SK-N-MC (cell line): ENCODE results near the gene COLEC11.

ENCODE experiments used
- DNase-seq: peaks from one replicate; pipeline ENCODE4 v3.0.0-alpha.2; 2011; ENCODE audit warnings: low read depth, low spot score
- H3K27ac ChIP-seq: fragments of 200-600 bp; sonication (generic); 2 replicates; pipeline ENCODE4 v1.5.1; 2016; ENCODE audit warnings: mixed run types
- H3K36me3 ChIP-seq: fragments of 200-600 bp; sonication (generic); 2 replicates; pipeline ENCODE4 v1.6.1; 2017; ENCODE audit warnings: antibody characterized with exemption, low read length, mixed read lengths; ENCODE audit not compliant: insufficient read depth
- H3K4me3 ChIP-seq: fragments of 200-600 bp; sonication (generic); 2 replicates; pipeline ENCODE4 v1.5.1; 2016
- H3K9ac ChIP-seq: fragments of 200-600 bp; sonication (generic); 2 replicates; pipeline ENCODE4 v1.8.0; 2017; ENCODE audit warnings: mixed run types, mixed read lengths; ENCODE audit not compliant: insufficient read length
- H3K9me3 ChIP-seq: fragments of 200-600 bp; sonication (generic); 2 replicates; pipeline ENCODE4 v1.6.1; 2017; ENCODE audit warnings: low read depth, mild to moderate bottlenecking, antibody characterized with exemption, low read length, moderate library complexity, mixed read lengths
- EZH2 ChIP-seq: fragments of 200-600 bp; sonication (generic); IDR thresholded peaks from one replicate; pipeline ENCODE4 v1.6.1; 2017; ENCODE audit warnings: antibody characterized with exemption
- FOXP2 ChIP-seq: optimal IDR thresholded peaks from 2 replicates; pipeline ENCODE3; 2011; ENCODE audit warnings: mild to moderate bottlenecking, moderate library complexity; ENCODE audit not compliant: insufficient read depth; ENCODE audit errors: extremely low read length, control extremely low read depth
- POLR2AphosphoS5 ChIP-seq: IDR thresholded peaks from 2 replicates; pipeline ENCODE4 v1.6.1; 2012; ENCODE audit warnings: mild to moderate bottlenecking, low read depth, low read length, borderline replicate concordance

COLEC11 gene

GRCh38 chr2:3666613-3666975, 71.7 kb downstream of the COLEC11 start:
- Histone ChIP-seq H3K4me3 (no peak overlapping the region), H3K9me3 (no peaks in the 10 kb centered on the region), H3K27ac (no peak overlapping the region), H3K36me3 (no peaks in the 10 kb centered on the region), H3K9ac (no peak overlapping the region)
- no peak for DNase-seq
- TF ChIP-seq FOXP2 (no peak), POLR2AphosphoS5 (no peak), EZH2 (no peak)

GRCh38 chr2:3667151-3667631, 72.3 kb downstream of the COLEC11 start:
- Histone ChIP-seq H3K9ac (no peak overlapping the region), H3K36me3 (no peaks in the 10 kb centered on the region), H3K4me3 (no peak overlapping the region), H3K27ac (no peak overlapping the region), H3K9me3 (no peaks in the 10 kb centered on the region)
- no peak for TF ChIP-seq FOXP2
- no peak for TF ChIP-seq POLR2AphosphoS5
- TF ChIP-seq EZH2: no peak
- no peak for DNase-seq

GRCh38 chr2:3669656-3670055, 74.7 kb downstream of the COLEC11 start:
- H3K27ac ChIP-seq: no peak overlapping the region
- no peak overlapping the region for H3K9ac ChIP-seq
- no peak for DNase-seq
- no peak for TF ChIP-seq POLR2AphosphoS5
- TF ChIP-seq EZH2: no peak
- TF ChIP-seq FOXP2: no peak
- no peaks in the 10 kb centered on the region for H3K36me3 ChIP-seq
- no peak overlapping the region for H3K4me3 ChIP-seq
- H3K9me3 ChIP-seq: no peaks in the 10 kb centered on the region

GRCh38 chr2:3670376-3670775, 75.5 kb downstream of the COLEC11 start:
- H3K9ac ChIP-seq: no peak overlapping the region

GRCh38 chr2:3670941-3671340, 76.0 kb downstream of the COLEC11 start:
- H3K9me3 ChIP-seq: no peaks in the 10 kb centered on the region
- H3K27ac ChIP-seq: no peak overlapping the region
- no peaks in the 10 kb centered on the region for H3K36me3 ChIP-seq
- TF ChIP-seq EZH2: no peak
- TF ChIP-seq FOXP2: no peak
- no peak for DNase-seq
- no peak overlapping the region for H3K4me3 ChIP-seq
- no peak overlapping the region for H3K9ac ChIP-seq

More at GRCh38 chr2:3670376-3670775, 75.5 kb downstream of the COLEC11 start:
- no peak overlapping the region for H3K4me3 ChIP-seq
- no peak for DNase-seq
- H3K36me3 ChIP-seq: no peaks in the 10 kb centered on the region
- no peak overlapping the region for H3K27ac ChIP-seq
- no peaks in the 10 kb centered on the region for H3K9me3 ChIP-seq
- TF ChIP-seq POLR2AphosphoS5 (no peak), FOXP2 (no peak), EZH2 (no peak)

- no peaks in the 10 kb centered on the region for H3K36me3 ChIP-seq
- no peaks in the 10 kb centered on the region for H3K9me3 ChIP-seq
- no peak overlapping the region for H3K27ac ChIP-seq
- no peak for DNase-seq
- no peak overlapping the region for H3K9ac ChIP-seq
- TF ChIP-seq POLR2AphosphoS5: no peak
- TF ChIP-seq EZH2: no peak
- H3K4me3 ChIP-seq: no peak overlapping the region
Observed at GRCh38 chr2:3672861-3673678, 78.2 kb downstream of the COLEC11 start.

GRCh38 chr2:3674066-3674845, 79.3 kb downstream of the COLEC11 start:
- Histone ChIP-seq H3K4me3 (no peak overlapping the region), H3K36me3 (no peaks in the 10 kb centered on the region), H3K9me3 (no peaks in the 10 kb centered on the region), H3K9ac (no peak overlapping the region), H3K27ac (no peak overlapping the region)
- TF ChIP-seq EZH2 (no peak), POLR2AphosphoS5 (no peak), FOXP2 (no peak)
- no peak for DNase-seq

GRCh38 chr2:3675687-3676086, 80.8 kb downstream of the COLEC11 start:
- Histone ChIP-seq H3K4me3 (no peak overlapping the region), H3K27ac (no peak overlapping the region), H3K36me3 (no peaks in the 10 kb centered on the region), H3K9ac (no peak overlapping the region), H3K9me3 (no peaks in the 10 kb centered on the region)
- no peak for DNase-seq
- TF ChIP-seq EZH2 (no peak), POLR2AphosphoS5 (no peak), FOXP2 (no peak)
